GM19372 (cell line): ENCODE measurements around the gene TMEM242.

Experiments used
- ATAC-seq: cut with Tn5 transposase; IDR thresholded peaks from one replicate; pipeline ENCODE4 v1.9.1; 2021; ENCODE audit warnings: mild to moderate bottlenecking, low read depth, moderate library complexity; ENCODE audit not compliant: unreplicated experiment

Gene TMEM242

DNA sequence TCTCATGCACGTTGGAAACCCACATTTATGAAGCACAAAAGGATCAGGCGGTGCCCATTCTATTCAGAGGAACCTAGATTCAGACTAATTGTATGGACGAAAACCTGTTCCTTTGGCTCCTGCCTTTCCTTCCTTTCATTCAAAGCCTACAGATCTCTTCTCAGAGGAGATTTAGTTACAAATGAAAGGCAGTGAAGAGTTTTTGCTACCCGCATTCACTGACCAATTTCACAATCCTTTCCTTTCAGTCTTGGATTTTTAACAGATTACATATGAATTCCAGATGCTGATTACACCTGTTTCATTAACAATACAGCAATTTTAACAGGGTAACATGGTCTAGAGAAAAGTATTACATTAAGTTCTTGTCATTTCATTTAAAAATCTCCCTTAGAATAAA is 32.0 kb downstream of the TMEM242 start:
- ATAC-seq: no peak

DNA sequence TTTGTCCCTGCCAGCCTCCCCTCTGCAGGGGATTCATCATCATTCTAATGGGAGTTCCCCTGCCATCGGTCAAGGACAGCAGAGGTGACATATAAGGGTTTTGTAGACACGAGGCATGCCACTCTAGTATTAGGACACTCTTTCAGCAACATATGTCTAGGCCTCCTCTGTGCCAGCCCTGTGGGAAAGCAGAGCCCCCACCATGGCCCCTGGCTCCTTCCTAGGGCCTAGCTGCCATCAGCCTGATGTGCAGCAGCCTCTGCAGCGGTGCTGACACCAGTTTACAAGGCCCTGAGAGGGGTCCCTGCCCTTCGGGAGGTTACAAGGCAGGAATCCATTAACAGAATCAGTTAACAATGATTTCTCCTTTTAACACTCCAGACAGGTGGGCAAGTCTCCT is 32.5 kb downstream of the TMEM242 start:
- ATAC-seq: no peak

DNA sequence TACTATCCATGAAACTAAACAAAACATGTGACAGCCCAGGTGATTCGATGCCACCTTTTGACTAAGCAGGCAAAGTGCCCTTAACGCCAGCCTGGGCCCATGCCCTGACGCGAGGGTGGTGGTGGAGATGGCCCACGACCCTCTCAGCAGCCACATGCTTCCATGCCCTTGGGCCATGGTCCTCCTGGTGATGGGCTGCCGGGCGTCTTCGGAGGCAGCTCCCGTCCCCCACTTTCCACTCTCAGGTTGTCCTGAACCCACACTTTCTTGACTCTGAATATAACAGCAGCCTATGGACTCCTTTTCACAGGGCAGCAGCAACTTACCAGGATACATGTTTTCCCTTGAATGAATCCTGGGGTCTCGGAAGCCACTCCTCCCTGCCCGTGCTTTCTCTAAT is 33.6 kb downstream of the TMEM242 start:
- no peak for ATAC-seq

GRCh38 chr6:157288575-157288974 is 34.7 kb downstream of the TMEM242 start:
- ATAC-seq: no peak

DNA sequence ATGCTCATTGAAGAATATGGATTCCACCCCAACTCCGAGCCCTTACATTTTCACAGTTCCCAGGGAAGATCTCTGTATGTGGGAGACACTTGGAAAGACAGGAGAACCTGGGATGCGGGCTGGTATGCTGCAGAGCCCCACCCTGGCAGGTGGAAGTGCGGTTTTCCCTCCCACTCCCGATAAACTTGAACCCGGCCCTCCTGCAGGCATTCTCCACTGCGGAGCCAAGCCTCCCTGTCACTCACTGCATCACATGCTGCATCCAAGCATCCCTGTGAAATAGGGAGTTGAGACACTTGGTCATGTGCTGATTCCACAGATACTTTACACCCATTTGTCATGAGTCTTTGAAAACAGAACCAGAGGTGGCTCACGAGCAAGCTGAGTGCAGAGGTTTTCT is 35.4 kb downstream of the TMEM242 start:
- no peak for ATAC-seq

- ATAC-seq: no peak
These were observed 36.0 kb downstream of the TMEM242 start for GRCh38 chr6:157287247-157287850.

DNA sequence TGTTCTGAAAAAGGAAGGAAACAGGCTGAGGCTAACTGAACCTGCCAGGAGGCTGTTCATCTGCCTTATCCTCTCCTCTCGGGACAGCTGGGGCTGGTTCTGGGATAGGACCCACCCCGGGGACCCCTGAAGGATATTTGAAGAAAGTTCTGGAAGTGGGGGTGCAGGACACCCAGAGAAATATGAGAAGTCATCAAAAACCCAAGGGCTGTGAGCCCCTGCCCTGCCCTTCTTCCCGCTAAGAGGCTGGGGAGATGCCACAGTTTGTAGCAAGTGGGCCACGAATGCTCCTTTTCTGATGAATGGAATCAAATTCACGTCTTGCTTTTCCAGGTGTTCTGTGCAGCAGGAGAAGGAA is 37.9 kb downstream of the TMEM242 start:
- ATAC-seq: no peak

- ATAC-seq: no peak
These were observed 38.4 kb downstream of the TMEM242 start for GRCh38 chr6:157284738-157285421.

- ATAC-seq: no peak
These were observed 39.2 kb downstream of the TMEM242 start for GRCh38 chr6:157283900-157284737.

DNA sequence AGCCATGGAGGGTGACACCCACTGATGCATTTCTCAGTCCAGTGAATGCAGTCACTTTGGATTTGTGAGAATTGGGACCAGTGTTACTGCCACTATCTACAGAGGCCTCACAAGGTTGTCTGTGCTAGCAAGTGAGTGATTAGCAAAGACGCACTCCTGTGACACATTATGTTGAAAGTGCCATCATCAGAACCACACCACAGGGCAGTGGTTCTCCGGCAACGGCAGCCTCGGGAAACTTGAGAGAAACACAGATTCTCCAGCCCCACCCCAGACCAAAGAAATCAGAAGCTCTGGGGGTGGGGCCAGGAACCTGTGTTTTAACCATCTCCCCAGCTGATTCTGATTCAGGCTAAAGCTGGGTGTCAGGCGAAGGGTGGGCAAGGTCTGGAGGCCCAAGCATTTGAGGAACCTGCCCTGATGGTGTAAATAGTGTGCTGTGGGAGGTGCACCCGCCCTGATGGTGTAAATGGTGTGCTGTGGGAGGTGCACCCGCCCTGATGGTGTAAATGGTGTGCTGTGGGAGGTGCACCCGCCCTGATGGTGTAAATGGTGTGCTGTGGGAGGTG is 39.9 kb downstream of the TMEM242 start:
- ATAC-seq: no peak

DNA sequence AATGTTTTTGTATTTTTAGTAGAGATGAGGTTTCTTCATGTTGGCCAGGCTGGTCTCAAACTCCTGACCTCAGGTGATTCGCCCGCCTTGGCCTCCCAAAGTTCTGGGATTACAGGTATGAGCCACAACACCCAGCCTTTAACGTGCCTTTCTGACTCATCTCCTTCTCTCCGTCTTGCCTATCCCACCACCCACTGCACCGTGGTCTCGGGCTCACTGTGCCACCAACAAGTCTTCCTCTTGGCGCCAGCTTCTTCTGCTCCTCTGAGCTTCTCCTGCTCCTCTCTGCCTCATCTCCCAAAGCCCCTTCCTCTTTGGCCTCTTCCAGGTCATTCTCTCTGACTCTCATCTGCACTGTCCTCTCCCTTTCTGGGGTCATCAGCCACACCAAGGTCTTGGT is 41.0 kb downstream of the TMEM242 start:
- no peak for ATAC-seq

DNA sequence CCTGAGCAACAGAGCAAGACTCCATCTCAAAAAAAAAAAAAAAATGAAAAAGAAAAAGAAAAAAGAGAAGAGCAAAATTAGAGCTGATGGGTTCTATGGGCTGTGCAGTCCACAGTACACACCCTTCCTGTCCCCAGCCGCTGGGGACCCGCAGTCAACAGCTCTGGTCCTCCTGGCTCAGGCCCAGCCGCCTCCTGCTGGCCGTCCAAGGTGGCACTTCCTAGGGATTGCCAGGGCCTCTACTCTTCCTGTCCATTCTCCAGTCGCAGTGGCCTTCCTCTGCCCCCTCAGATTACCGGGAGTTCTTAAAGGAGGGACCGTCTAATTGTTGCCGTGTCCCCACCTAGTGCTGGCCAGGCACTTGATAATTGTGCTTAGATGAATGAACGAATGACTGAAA is 41.7 kb downstream of the TMEM242 start:
- ATAC-seq: no peak

DNA sequence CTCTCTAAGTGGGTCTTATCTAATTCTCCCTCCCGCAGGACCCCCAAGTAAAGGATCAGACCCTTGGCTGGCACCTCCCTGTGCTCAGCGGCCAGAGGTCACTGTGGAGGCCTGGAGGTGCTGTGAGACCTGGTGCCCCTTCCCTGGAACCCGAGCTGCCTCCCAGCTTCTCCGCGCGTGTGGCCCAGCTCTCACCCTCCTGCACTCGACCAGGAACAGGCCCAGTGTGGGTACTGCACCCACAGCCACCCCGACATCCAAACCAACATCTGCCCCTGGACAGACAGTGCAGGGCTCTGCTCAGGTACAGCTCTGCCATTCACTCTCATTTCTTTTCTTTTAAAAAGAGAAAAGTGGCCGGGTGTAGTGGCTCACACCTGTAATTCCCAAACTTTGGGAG is 42.4 kb downstream of the TMEM242 start:
- no peak for ATAC-seq

DNA sequence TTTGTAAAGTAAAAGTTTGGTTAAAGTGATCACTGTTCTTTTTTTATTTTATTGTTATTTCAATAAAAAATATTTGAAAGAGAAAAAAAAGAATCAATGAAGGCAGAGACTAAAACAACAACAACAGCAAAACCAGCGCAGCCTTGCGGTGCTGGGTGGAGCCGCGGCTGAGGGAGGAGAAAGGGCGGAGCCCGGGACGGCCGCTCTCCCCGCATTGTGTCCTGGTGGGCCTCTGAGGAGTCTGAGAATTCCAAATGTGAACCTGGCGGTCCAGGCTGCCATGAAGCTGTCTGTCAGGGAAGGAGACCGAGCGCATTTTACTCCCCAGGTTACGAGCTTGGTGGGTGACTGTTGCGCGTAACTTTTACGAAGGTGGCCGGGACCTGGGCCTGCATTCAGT is 43.2 kb downstream of the TMEM242 start:
- ATAC-seq: no peak

GRCh38 chr6:157278171-157278570 is 45.1 kb downstream of the TMEM242 start:
- ATAC-seq: no peak

DNA sequence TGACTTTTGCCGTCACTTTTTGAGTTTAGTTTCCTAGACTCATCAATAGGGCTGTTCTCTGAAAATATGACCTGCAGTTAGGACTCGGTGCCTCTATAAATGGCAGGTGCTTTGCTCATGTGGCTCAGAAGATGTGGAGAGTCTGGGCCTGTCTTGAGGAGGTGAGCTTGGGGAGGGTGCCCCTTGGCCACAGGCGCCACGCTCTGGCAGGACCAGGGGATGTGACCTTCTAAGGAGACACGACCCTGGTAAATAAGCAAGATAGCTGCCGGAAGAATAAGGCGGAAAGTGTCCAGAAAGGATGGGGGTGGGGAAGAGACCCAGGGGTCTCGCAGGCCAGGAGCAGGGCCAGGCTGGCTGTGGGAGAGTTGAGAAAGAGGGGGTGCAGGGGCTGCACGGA is 46.6 kb downstream of the TMEM242 start:
- ATAC-seq: no peak

DNA sequence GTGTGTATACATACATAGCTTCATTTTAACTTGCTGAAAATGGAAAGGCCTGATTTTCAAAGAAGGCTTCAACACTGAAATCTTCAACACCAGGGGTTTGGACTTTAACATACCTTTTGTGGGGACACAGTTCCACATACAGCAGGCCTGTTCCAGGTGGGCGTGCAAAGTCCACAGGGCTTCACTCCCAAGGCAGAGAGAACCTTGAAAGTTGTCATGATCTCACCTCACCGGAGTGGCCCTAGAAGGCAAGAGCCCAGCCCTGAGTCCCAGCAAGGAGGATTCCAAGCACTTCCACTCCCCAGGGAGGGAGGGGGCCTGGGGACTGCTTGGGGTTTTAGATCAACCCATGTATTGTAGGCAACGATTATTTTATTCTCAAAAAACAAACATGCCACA is 47.2 kb downstream of the TMEM242 start:
- no peak for ATAC-seq

- ATAC-seq: peak; percentile 87
These were observed 48.7 kb downstream of the TMEM242 start for GRCh38 chr6:157274471-157275226.

DNA sequence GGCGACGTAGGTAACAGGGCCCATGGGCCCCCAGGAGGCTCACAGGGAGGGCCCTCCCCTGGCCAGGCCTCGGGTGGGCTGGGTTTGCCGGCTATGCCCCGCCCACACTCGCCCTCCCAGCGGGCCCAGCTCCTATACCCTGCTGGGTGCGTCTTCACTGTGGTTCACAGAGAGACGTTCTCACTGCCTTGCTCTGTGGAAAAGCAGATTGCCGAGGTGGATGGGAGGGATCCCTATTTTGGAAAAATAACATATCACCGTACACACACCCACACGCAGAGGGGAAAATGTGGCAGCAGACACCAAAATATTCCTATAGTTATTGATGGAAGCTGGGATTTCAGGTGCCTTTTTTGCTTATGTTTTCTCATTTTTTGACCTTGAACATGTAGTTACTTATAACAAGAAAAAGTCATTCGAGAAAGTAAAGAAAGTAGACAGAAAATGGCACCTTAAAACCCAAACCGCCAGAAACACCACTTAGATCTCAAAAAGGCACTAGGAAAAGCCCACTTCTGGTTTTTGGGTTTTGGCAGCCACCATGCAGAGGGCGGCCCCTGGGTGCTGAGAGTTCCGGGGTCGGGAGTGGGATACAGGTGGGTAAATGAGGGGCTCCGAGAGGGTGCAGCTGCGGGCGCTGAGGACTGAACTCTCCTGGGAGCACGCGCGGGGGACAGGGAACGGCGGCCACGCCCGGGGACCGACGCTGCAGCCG is 49.4 kb downstream of the TMEM242 start:
- ATAC-seq: no peak
